ENCODE results near the gene KREMEN1.
"Not testable (repeated sequence)": the region's sequence is repeated elsewhere in the genome, so short reads cannot be mapped to it uniquely, and the experiment has no call there.

Gene KREMEN1

GRCh38 chr22:29102300-29102699 is 29.5 kb downstream of the KREMEN1 start:
- no peak for DNase-seq

GRCh38 chr22:29103121-29103520 is 30.3 kb downstream of the KREMEN1 start:
- no peak for DNase-seq

- no peak for DNase-seq
These were observed 32.6 kb downstream of the KREMEN1 start for GRCh38 chr22:29105468-29105867.

GRCh38 chr22:29106839-29107238 is 34.0 kb downstream of the KREMEN1 start:
- no peak for DNase-seq

GRCh38 chr22:29108137-29108536 is 35.3 kb downstream of the KREMEN1 start:
- DNase-seq: no peak

- no peak for DNase-seq
These were observed 37.0 kb downstream of the KREMEN1 start for GRCh38 chr22:29109822-29110221.

GRCh38 chr22:29110946-29111345 is 38.1 kb downstream of the KREMEN1 start:
- no peak for DNase-seq

GRCh38 chr22:29112121-29112520 is 39.3 kb downstream of the KREMEN1 start:
- DNase-seq: peak in 4 of 56 donors; percentile 7 to 20 (median 8)

GRCh38 chr22:29112681-29113080 is 39.8 kb downstream of the KREMEN1 start:
- DNase-seq: no peak

GRCh38 chr22:29113319-29113718 is 40.5 kb downstream of the KREMEN1 start:
- no peak for DNase-seq

GRCh38 chr22:29114392-29114791 is 41.6 kb downstream of the KREMEN1 start:
- no peak for DNase-seq

- no peak for DNase-seq
These were observed 43.0 kb downstream of the KREMEN1 start for GRCh38 chr22:29115682-29116288.

- DNase-seq: no peak
These were observed 43.7 kb downstream of the KREMEN1 start for GRCh38 chr22:29116397-29117123.

GRCh38 chr22:29117799-29118477 is 45.1 kb downstream of the KREMEN1 start:
- DNase-seq: no peak

- not testable (repeated sequence) for DNase-seq
These were observed 47.5 kb downstream of the KREMEN1 start for GRCh38 chr22:29120098-29120912.

- DNase-seq: no peak
These were observed 48.3 kb downstream of the KREMEN1 start for GRCh38 chr22:29121124-29121523.

GRCh38 chr22:29122041-29122440 is 49.2 kb downstream of the KREMEN1 start:
- DNase-seq: no peak

- DNase-seq: no peak
These were observed 52.1 kb downstream of the KREMEN1 start for GRCh38 chr22:29124777-29125442.

- DNase-seq: no peak
These were observed 52.6 kb downstream of the KREMEN1 start for GRCh38 chr22:29125443-29125778.

GRCh38 chr22:29125844-29126243 is 53.0 kb downstream of the KREMEN1 start:
- no peak for DNase-seq

- DNase-seq: no peak
These were observed 54.0 kb downstream of the KREMEN1 start for GRCh38 chr22:29126670-29127395.
